ENCODE measurements around the gene GAPDH.
A peak's percentile ranks its signal among the peaks of the same experiment; 100 is the strongest.
"Not testable (repeated sequence)": the region's sequence is repeated elsewhere in the genome, so short reads cannot be mapped to it uniquely, and the experiment has no call there.

The GAPDH gene

GRCh38 chr12:6533923-6534694 lies at the start of gene GAPDH:
Gene GAPDH, plus strand, starts transcription at chr12:6534517. Its CDS starts 316 bp downstream, at chr12:6534833.
- Mint-ChIP-seq H3K27ac (peak within 1 kb of the TSS; percentile 100), H3K9me3 (no peaks in the 10 kb centered on the region), H3K36me3 (ENCODE audit: low read depth) (peaks cover 75% of the 10 kb centered on the region), H3K27me3 (peaks cover 5% of the 10 kb centered on the region), H3K4me1 (peaks cover 60% of the 10 kb centered on the region), H3K4me3 (peak within 1 kb of the TSS; percentile 97)
- ATAC-seq (peak; percentile 41), DNase-seq (peak; percentile 94)

GRCh38 chr12:6488240-6488639 lies 46.1 kb upstream of the GAPDH start:
- peaks cover 10% of the 10 kb centered on the region for H3K4me1 Mint-ChIP-seq
- no peak for ATAC-seq
- H3K9me3 Mint-ChIP-seq = no peaks in the 10 kb centered on the region
- H3K36me3 Mint-ChIP-seq (ENCODE audit: low read depth) = peaks cover 19% of the 10 kb centered on the region
- H3K4me3 Mint-ChIP-seq = no peak overlapping the region
- H3K27me3 Mint-ChIP-seq = no peaks in the 10 kb centered on the region
- no peak for DNase-seq
- no peak overlapping the region for H3K27ac Mint-ChIP-seq

GRCh38 chr12:6489449-6489848 lies 44.9 kb upstream of the GAPDH start:
- ATAC-seq = no peak
- H3K9me3 Mint-ChIP-seq = no peaks in the 10 kb centered on the region
- DNase-seq = no peak
- peaks cover 19% of the 10 kb centered on the region for H3K36me3 Mint-ChIP-seq (ENCODE audit: low read depth)
- H3K4me3 Mint-ChIP-seq = no peak overlapping the region
- H3K4me1 Mint-ChIP-seq = peaks cover 10% of the 10 kb centered on the region
- no peak overlapping the region for H3K27ac Mint-ChIP-seq
- no peaks in the 10 kb centered on the region for H3K27me3 Mint-ChIP-seq

GRCh38 chr12:6490673-6491072 lies 43.6 kb upstream of the GAPDH start:
- Mint-ChIP-seq H3K36me3 (ENCODE audit: low read depth) (peaks cover 29% of the 10 kb centered on the region), H3K4me1 (peaks cover 22% of the 10 kb centered on the region)
- not testable (repeated sequence) for H3K27me3 Mint-ChIP-seq, H3K27ac Mint-ChIP-seq, H3K4me3 Mint-ChIP-seq, ATAC-seq, H3K9me3 Mint-ChIP-seq, DNase-seq

GRCh38 chr12:6492838-6493496 lies 41.4 kb upstream of the GAPDH start, which contains the start of gene MRPL51:
Gene MRPL51, minus strand, starts transcription at chr12:6493262. Its CDS starts 126 bp downstream, at chr12:6493136.
- peaks cover 38% of the 10 kb centered on the region for H3K4me1 Mint-ChIP-seq
- peak; percentile 81 for ATAC-seq
- no peaks in the 10 kb centered on the region for H3K27me3 Mint-ChIP-seq
- DNase-seq = peak; percentile 100
- H3K36me3 Mint-ChIP-seq (ENCODE audit: low read depth) = peaks cover 36% of the 10 kb centered on the region
- peak within 1 kb of the TSS; percentile 99 for H3K4me3 Mint-ChIP-seq
- peak within 1 kb of the TSS; percentile 99 for H3K27ac Mint-ChIP-seq
- no peaks in the 10 kb centered on the region for H3K9me3 Mint-ChIP-seq

GRCh38 chr12:6493497-6494257 lies 40.6 kb upstream of the GAPDH start, which contains the start of gene NCAPD2:
Gene NCAPD2, plus strand, starts transcription at chr12:6494102. Its CDS starts 997 bp downstream, at chr12:6495099.
- H3K27me3 Mint-ChIP-seq = no peaks in the 10 kb centered on the region
- ATAC-seq (peak; percentile 91), DNase-seq (peak; percentile 94)
- peak within 1 kb of the TSS; percentile 99 for H3K27ac Mint-ChIP-seq
- peak within 1 kb of the TSS; percentile 99 for H3K4me3 Mint-ChIP-seq
- H3K4me1 Mint-ChIP-seq = peaks cover 41% of the 10 kb centered on the region
- H3K9me3 Mint-ChIP-seq = no peaks in the 10 kb centered on the region
- H3K36me3 Mint-ChIP-seq (ENCODE audit: low read depth) = peaks cover 42% of the 10 kb centered on the region

- no peaks in the 10 kb centered on the region for H3K9me3 Mint-ChIP-seq
- peak; percentile 16 for DNase-seq
- H3K4me3 Mint-ChIP-seq = peak overlapping the region; percentile 99
- H3K27ac Mint-ChIP-seq = peak overlapping the region; percentile 99
- no peaks in the 10 kb centered on the region for H3K27me3 Mint-ChIP-seq
- peak; percentile 3 for ATAC-seq
- peaks cover 45% of the 10 kb centered on the region for H3K36me3 Mint-ChIP-seq (ENCODE audit: low read depth)
- H3K4me1 Mint-ChIP-seq = peaks cover 41% of the 10 kb centered on the region
Observed at GRCh38 chr12:6494258-6494743, 40.0 kb upstream of the GAPDH start.

- Mint-ChIP-seq H3K27me3 (no peaks in the 10 kb centered on the region), H3K4me3 (peak overlapping the region; percentile 99), H3K36me3 (ENCODE audit: low read depth) (peaks cover 47% of the 10 kb centered on the region), H3K9me3 (no peaks in the 10 kb centered on the region), H3K4me1 (peaks cover 41% of the 10 kb centered on the region), H3K27ac (peak overlapping the region; percentile 99)
- DNase-seq (no peak), ATAC-seq (no peak)
Observed at GRCh38 chr12:6494968-6495367, 39.3 kb upstream of the GAPDH start.

GRCh38 chr12:6497291-6497690 lies 37.0 kb upstream of the GAPDH start:
- DNase-seq, ATAC-seq, H3K9me3 Mint-ChIP-seq, H3K27me3 Mint-ChIP-seq: not testable (repeated sequence)
- Mint-ChIP-seq H3K36me3 (ENCODE audit: low read depth) (peaks cover 33% of the 10 kb centered on the region), H3K27ac (peak overlapping the region; percentile 43), H3K4me3 (peak overlapping the region; percentile 20), H3K4me1 (peaks cover 33% of the 10 kb centered on the region)

- Mint-ChIP-seq H3K4me3 (no peak overlapping the region), H3K27me3 (no peaks in the 10 kb centered on the region), H3K36me3 (ENCODE audit: low read depth) (peaks cover 26% of the 10 kb centered on the region), H3K27ac (no peak overlapping the region), H3K9me3 (no peaks in the 10 kb centered on the region), H3K4me1 (peaks cover 21% of the 10 kb centered on the region)
- ATAC-seq (no peak), DNase-seq (no peak)
Observed at GRCh38 chr12:6500466-6500865, 33.9 kb upstream of the GAPDH start.

GRCh38 chr12:6507102-6507998 lies 27.0 kb upstream of the GAPDH start:
- Mint-ChIP-seq H3K36me3 (ENCODE audit: low read depth) (peaks cover 40% of the 10 kb centered on the region), H3K4me1 (no peaks in the 10 kb centered on the region), H3K9me3 (no peaks in the 10 kb centered on the region), H3K27ac (peak overlapping the region; percentile 10), H3K27me3 (no peaks in the 10 kb centered on the region), H3K4me3 (no peak overlapping the region)
- ATAC-seq (no peak), DNase-seq (no peak)

- H3K9me3 Mint-ChIP-seq = no peaks in the 10 kb centered on the region
- no peaks in the 10 kb centered on the region for H3K27me3 Mint-ChIP-seq
- no peaks in the 10 kb centered on the region for H3K4me1 Mint-ChIP-seq
- H3K36me3 Mint-ChIP-seq (ENCODE audit: low read depth) = peaks cover 48% of the 10 kb centered on the region
- ATAC-seq (no peak), DNase-seq (no peak)
- no peak overlapping the region for H3K27ac Mint-ChIP-seq
- H3K4me3 Mint-ChIP-seq = no peak overlapping the region
Observed at GRCh38 chr12:6508087-6508486, 26.2 kb upstream of the GAPDH start.

GRCh38 chr12:6520186-6520585 lies 14.1 kb upstream of the GAPDH start:
- Mint-ChIP-seq H3K36me3 (ENCODE audit: low read depth) (peaks cover 79% of the 10 kb centered on the region), H3K9me3 (no peaks in the 10 kb centered on the region), H3K4me3 (no peak overlapping the region), H3K4me1 (peaks cover 4% of the 10 kb centered on the region), H3K27ac (no peak overlapping the region), H3K27me3 (no peaks in the 10 kb centered on the region)
- ATAC-seq = no peak
- DNase-seq = no peak

Measured in activated naive CD8-positive, alpha-beta T cell treated with anti-CD3 and anti-CD28 coated beads, Interleukin-2, amount 50 U/mL, for 24 hours (primary cell).